ENCODE measurements around the gene GABRB1.

Gene GABRB1

DNA sequence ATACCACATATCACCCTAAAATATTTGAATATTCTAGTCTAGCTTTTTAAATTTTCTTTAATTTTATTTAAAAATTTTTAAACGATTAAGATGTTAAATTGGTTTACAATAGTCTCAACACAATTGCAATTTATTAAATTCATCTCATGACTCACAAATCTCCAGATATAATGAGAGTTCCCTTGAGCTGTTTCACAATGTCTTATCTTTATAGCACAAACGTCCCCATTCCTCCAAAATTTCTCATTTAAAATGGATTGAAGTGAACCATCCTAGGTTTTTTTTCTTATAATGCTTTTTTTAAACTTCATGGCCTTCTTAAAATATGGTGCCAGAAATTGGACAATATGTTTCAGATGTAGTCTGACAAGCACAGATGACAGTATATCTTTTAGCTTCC, 204.4 kb downstream of the GABRB1 start:
- Histone ChIP-seq H3K9me3 (ENCODE audit: control insufficient read depth, insufficient read depth, low read depth, low read length) (no peaks in the 10 kb centered on the region), H3K4me3 (ENCODE audit: low read depth, low read length) (no peak overlapping the region), H3K4me1 (ENCODE audit: control insufficient read depth, insufficient read depth, low read length) (no peaks in the 10 kb centered on the region), H3K27me3 (ENCODE audit: control insufficient read depth, insufficient read depth, low read length) (no peaks in the 10 kb centered on the region), H3K27ac (ENCODE audit: low read depth, low read length) (no peak overlapping the region), H3K9ac (ENCODE audit: low read length) (no peak overlapping the region), H3K36me3 (ENCODE audit: control insufficient read depth, insufficient read depth, low read length) (no peaks in the 10 kb centered on the region)

DNA sequence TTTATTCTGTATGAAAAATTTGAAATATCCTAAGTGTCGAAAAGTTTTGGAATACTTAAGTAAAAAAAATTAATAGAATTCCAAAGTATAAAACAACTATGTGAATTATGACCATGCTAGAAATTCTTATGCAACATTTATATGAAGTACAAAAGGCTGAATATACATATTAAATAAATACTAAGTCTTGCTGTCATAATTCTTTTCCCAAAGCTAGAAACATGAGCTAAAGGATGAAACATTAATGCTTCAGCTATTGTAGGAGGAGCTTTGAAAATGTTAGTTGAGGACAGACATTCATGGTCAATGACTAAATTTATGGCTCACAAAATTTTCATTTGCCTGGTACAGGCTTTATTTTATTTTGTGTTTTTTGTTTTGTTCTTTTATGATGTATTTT, 207.3 kb downstream of the GABRB1 start:
- Histone ChIP-seq H3K4me3 (ENCODE audit: low read depth, low read length) (no peak overlapping the region), H3K36me3 (ENCODE audit: control insufficient read depth, insufficient read depth, low read length) (no peaks in the 10 kb centered on the region)

DNA sequence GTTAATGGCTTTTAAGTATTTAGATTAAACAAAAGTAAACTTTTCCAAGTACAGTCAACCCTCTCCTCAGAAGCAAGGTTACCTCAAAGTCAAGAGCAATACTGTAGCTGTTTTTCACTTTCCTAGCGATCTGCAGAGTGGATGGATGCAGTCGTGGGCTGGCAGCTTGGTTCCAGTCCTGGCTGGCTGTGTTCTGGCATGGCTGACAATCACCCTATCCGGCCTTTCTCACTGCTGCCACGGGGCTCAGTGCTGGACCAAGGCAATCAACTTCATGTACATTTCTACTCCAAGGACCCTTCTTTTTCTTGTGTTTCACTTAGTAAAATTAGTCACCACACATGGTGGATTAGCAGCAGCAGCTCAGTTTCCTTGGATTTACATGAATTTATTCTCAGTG, 208.3 kb downstream of the GABRB1 start:
- Histone ChIP-seq H3K9me3 (ENCODE audit: control insufficient read depth, insufficient read depth, low read depth, low read length) (no peaks in the 10 kb centered on the region), H3K36me3 (ENCODE audit: control insufficient read depth, insufficient read depth, low read length) (no peaks in the 10 kb centered on the region), H3K27ac (ENCODE audit: low read depth, low read length) (no peak overlapping the region), H3K27me3 (ENCODE audit: control insufficient read depth, insufficient read depth, low read length) (no peaks in the 10 kb centered on the region), H3K4me3 (ENCODE audit: low read depth, low read length) (no peak overlapping the region), H3K9ac (ENCODE audit: low read length) (no peak overlapping the region), H3K4me1 (ENCODE audit: control insufficient read depth, insufficient read depth, low read length) (no peaks in the 10 kb centered on the region)

More for the DNA sequence above, 207.3 kb downstream of the GABRB1 start:
- Histone ChIP-seq H3K4me1 (ENCODE audit: control insufficient read depth, insufficient read depth, low read length) (no peaks in the 10 kb centered on the region), H3K9me3 (ENCODE audit: control insufficient read depth, insufficient read depth, low read depth, low read length) (no peaks in the 10 kb centered on the region), H3K27ac (ENCODE audit: low read depth, low read length) (no peak overlapping the region), H3K9ac (ENCODE audit: low read length) (no peak overlapping the region), H3K27me3 (ENCODE audit: control insufficient read depth, insufficient read depth, low read length) (no peaks in the 10 kb centered on the region)

DNA sequence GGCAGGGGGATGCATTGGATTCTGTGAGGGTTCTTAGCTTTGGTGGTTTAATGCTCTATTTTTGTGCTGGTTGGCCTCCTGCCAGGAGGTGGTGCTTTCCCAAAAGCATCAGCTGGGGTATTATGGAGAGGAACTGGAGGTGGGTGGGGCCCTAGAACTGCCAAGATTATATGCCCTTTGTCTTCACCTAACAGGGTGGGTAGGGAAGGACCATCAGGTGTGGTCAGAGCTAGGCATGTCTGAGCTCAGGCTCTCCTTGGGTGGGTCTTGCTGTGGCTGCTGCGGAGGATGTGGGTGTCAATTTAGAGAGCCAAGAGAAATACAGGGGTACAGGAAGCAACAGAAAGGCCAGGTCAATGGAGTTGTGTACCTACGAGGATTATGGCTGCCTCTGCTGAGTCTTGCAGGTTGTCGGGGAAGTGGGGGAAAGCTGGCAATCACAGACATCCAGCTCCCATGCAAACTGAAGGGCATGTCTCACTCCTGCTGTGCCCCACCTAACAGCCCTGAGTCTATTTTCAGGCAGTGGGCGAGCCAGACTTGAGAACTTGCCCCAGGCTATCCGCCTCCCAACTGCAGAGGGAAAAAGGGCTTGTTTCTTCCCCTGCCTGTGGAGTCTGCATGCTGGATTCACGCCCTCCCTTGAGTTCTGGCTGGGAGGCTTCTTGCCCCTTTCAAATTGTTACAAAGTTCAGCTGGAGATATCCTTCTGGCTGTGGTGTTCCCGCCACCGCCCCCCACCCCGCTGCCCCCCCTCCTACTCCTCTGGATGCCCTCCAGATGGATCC, 220.2 kb downstream of the GABRB1 start:
- Histone ChIP-seq H3K4me1 (ENCODE audit: control insufficient read depth, insufficient read depth, low read length) (peaks cover 5% of the 10 kb centered on the region; the same call in 1 of the 2 replicates), H3K36me3 (ENCODE audit: control insufficient read depth, insufficient read depth, low read length) (no peaks in the 10 kb centered on the region), H3K27me3 (ENCODE audit: control insufficient read depth, insufficient read depth, low read length) (no peaks in the 10 kb centered on the region), H3K9me3 (ENCODE audit: control insufficient read depth, insufficient read depth, low read depth, low read length) (no peaks in the 10 kb centered on the region), H3K27ac (ENCODE audit: low read depth, low read length) (no peak overlapping the region), H3K9ac (ENCODE audit: low read length) (no peak overlapping the region), H3K4me3 (ENCODE audit: low read depth, low read length) (no peak overlapping the region)

DNA sequence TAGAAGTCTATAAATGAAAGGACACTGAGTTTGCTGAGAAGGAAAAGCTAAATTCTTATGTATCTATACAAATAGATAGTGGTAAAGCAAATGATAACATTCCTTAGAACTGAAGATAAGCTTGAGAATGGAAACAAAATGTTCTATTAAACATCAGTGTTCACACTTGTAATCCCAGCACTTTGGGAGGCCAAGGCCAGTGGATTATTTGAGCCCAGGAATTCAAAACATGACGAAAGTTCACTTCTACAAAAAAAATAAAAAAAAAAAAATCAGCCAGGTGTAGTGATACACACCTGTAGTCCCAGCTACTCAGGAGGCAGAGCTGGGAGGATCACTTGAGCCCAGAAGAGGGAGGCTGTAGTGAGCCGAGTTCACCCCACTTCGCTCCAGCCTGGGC, 232.4 kb downstream of the GABRB1 start:
- H3K27me3 ChIP-seq (ENCODE audit: control insufficient read depth, insufficient read depth, low read length), result no peaks in the 10 kb centered on the region
- H3K9me3 ChIP-seq (ENCODE audit: control insufficient read depth, insufficient read depth, low read depth, low read length), result no peaks in the 10 kb centered on the region
- no peak overlapping the region for H3K4me3 ChIP-seq (ENCODE audit: low read depth, low read length)
- H3K27ac ChIP-seq (ENCODE audit: low read depth, low read length), result no peak overlapping the region
- H3K9ac ChIP-seq (ENCODE audit: low read length), result no peak overlapping the region
- H3K36me3 ChIP-seq (ENCODE audit: control insufficient read depth, insufficient read depth, low read length), result no peaks in the 10 kb centered on the region
- no peaks in the 10 kb centered on the region for H3K4me1 ChIP-seq (ENCODE audit: control insufficient read depth, insufficient read depth, low read length)

DNA sequence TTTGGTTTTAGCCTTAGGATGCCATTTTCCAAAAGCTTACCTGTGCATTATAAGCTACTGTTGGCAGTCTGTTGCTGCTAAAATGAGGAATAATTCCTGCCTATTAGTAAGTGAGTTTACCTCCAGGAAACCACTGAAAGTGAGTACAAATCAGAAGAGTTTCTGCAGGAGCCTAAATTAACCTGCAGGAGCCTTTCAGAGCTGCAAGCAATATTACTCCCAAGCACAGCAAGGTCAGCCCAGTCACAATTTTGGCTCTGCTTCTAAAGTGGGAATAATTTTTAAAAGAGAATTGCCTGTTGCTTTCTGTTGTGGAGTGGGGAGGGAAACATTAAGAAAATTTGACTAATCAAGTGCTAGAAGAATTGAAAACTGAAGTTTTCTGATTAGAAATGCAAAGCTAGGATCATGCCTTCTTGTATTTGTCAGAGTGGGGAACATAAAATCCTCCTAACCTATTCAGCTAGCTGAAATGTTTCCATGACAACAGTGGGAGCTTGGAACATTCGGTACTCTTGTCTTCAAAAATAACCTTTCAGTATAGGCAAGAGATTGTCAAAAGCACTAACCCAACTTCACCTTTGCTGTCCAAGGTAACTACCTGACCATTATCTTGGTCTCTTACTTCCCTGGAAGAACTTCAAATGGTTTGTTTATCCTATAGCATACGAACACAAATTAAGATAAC, 239.0 kb downstream of the GABRB1 start:
- Histone ChIP-seq H3K36me3 (ENCODE audit: control insufficient read depth, insufficient read depth, low read length) (no peaks in the 10 kb centered on the region), H3K27me3 (ENCODE audit: control insufficient read depth, insufficient read depth, low read length) (no peaks in the 10 kb centered on the region), H3K9me3 (ENCODE audit: control insufficient read depth, insufficient read depth, low read depth, low read length) (no peaks in the 10 kb centered on the region)

DNA sequence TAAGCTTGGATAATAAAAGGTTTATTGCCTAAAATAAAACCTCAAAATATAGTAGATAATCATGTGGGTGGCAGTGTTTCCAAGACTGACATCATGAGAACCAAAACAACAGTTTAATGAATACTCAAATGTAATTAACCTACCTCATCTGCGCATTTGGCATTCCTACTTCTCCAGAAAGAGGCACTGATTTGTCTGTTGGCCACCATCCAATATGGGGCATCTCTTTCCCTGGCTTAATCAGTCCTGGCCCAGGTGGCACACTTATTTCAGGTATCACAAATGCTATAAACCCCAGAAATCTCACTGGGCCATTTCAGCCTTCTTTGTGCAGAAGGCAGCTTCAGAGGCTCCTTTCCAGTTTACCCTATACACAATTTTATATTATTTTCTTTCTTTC, 239.9 kb downstream of the GABRB1 start:
- Histone ChIP-seq H3K4me3 (ENCODE audit: low read depth, low read length) (no peak overlapping the region), H3K4me1 (ENCODE audit: control insufficient read depth, insufficient read depth, low read length) (no peaks in the 10 kb centered on the region), H3K27me3 (ENCODE audit: control insufficient read depth, insufficient read depth, low read length) (no peaks in the 10 kb centered on the region), H3K27ac (ENCODE audit: low read depth, low read length) (no peak overlapping the region), H3K9me3 (ENCODE audit: control insufficient read depth, insufficient read depth, low read depth, low read length) (no peaks in the 10 kb centered on the region), H3K9ac (ENCODE audit: low read length) (no peak overlapping the region), H3K36me3 (ENCODE audit: control insufficient read depth, insufficient read depth, low read length) (no peaks in the 10 kb centered on the region)

More for the DNA sequence above, 239.0 kb downstream of the GABRB1 start:
- H3K4me1 ChIP-seq (ENCODE audit: control insufficient read depth, insufficient read depth, low read length), result no peaks in the 10 kb centered on the region
- H3K27ac ChIP-seq (ENCODE audit: low read depth, low read length), result no peak overlapping the region
- no peak overlapping the region for H3K9ac ChIP-seq (ENCODE audit: low read length)
- no peak overlapping the region for H3K4me3 ChIP-seq (ENCODE audit: low read depth, low read length)

DNA sequence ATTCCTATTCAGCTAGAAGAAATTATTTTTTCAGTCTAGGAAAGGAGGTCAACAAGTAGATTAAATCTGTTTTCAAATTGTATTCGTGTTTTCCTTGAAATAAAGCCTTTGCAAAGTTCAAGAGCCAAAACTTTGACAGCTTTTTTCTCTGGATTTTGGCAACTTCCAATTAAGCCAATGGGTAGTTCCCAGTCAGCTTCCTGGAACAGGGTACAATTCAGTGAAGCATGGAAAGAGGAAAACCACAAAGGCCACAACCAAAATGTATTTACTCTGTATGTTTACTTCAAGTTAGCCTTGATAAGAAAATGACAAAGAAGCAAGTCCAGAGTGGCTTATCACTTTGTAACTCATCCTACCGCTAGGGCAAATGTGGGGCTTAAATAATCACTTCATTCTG, 243.5 kb downstream of the GABRB1 start:
- Histone ChIP-seq H3K36me3 (ENCODE audit: control insufficient read depth, insufficient read depth, low read length) (no peaks in the 10 kb centered on the region), H3K27ac (ENCODE audit: low read depth, low read length) (no peak overlapping the region), H3K9me3 (ENCODE audit: control insufficient read depth, insufficient read depth, low read depth, low read length) (no peaks in the 10 kb centered on the region), H3K4me3 (ENCODE audit: low read depth, low read length) (no peak overlapping the region), H3K9ac (ENCODE audit: low read length) (no peak overlapping the region), H3K4me1 (ENCODE audit: control insufficient read depth, insufficient read depth, low read length) (no peaks in the 10 kb centered on the region), H3K27me3 (ENCODE audit: control insufficient read depth, insufficient read depth, low read length) (no peaks in the 10 kb centered on the region)

DNA sequence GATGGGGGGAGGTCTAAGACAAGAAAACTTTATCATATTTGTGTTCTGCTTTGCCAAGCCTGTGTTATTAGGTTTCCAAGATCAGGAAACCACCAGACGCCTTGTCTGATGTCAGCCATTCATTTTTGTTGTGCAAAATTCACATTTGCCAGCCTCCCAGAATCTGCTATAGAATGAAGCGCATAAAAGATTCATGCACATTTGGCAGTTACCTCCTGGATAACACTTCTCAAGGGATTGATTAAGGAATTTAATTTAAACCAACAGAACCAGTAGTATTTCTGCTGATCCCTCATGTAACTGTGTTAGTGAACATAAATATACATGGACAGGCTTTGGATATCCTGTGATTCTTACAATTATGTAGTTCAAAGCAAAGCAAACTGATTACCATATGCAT, 244.2 kb downstream of the GABRB1 start:
- Histone ChIP-seq H3K9me3 (ENCODE audit: control insufficient read depth, insufficient read depth, low read depth, low read length) (no peaks in the 10 kb centered on the region), H3K9ac (ENCODE audit: low read length) (no peak overlapping the region), H3K27me3 (ENCODE audit: control insufficient read depth, insufficient read depth, low read length) (no peaks in the 10 kb centered on the region), H3K27ac (ENCODE audit: low read depth, low read length) (no peak overlapping the region), H3K36me3 (ENCODE audit: control insufficient read depth, insufficient read depth, low read length) (no peaks in the 10 kb centered on the region), H3K4me1 (ENCODE audit: control insufficient read depth, insufficient read depth, low read length) (no peaks in the 10 kb centered on the region), H3K4me3 (ENCODE audit: low read depth, low read length) (no peak overlapping the region)

DNA sequence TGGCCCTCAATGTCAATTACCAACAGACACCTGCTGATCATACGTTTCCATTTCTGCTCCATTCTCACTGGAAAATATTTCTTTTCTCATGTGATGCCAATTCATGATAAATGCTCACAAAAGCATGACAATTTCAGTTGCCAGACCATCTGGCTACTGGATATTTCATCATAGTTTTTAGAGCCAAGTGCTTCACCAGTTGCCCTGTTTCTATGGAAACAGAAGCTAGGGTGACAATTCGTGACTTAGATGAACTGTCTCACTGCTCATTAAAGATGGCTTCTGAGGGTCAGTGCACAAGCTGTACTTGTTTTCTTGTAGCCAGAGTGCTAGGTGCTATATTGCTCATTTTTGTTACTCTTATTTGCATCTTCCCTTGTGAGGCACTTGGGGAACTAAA, 247.3 kb downstream of the GABRB1 start:
- no peak overlapping the region for H3K9ac ChIP-seq (ENCODE audit: low read length)
- H3K27me3 ChIP-seq (ENCODE audit: control insufficient read depth, insufficient read depth, low read length), result no peaks in the 10 kb centered on the region
- no peaks in the 10 kb centered on the region for H3K36me3 ChIP-seq (ENCODE audit: control insufficient read depth, insufficient read depth, low read length)
- H3K27ac ChIP-seq (ENCODE audit: low read depth, low read length), result no peak overlapping the region
- no peaks in the 10 kb centered on the region for H3K9me3 ChIP-seq (ENCODE audit: control insufficient read depth, insufficient read depth, low read depth, low read length)
- no peaks in the 10 kb centered on the region for H3K4me1 ChIP-seq (ENCODE audit: control insufficient read depth, insufficient read depth, low read length)
- no peak overlapping the region for H3K4me3 ChIP-seq (ENCODE audit: low read depth, low read length)

DNA sequence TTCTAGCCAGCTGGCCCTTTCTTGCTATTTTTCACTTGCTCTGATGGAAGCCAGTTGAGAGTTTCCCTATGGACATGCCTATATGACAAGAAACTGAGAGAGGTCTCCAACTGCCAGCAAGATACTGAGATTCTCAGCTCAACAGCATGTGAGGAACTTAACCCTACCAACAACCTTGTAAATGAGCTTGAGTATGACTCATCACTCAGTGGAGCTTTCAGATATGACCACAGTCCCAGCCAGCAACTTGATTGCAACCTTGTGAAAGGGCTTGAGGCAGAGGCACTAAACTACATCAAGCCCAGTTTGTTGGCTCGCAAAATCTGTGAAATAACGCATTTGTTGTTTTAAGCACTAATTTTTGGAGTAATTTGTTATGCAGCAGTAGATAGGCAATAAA, 256.4 kb downstream of the GABRB1 start:
- Histone ChIP-seq H3K36me3 (ENCODE audit: control insufficient read depth, insufficient read depth, low read length) (no peaks in the 10 kb centered on the region), H3K4me3 (ENCODE audit: low read depth, low read length) (no peak overlapping the region), H3K4me1 (ENCODE audit: control insufficient read depth, insufficient read depth, low read length) (peaks cover 5% of the 10 kb centered on the region; the same call in 1 of the 2 replicates), H3K27me3 (ENCODE audit: control insufficient read depth, insufficient read depth, low read length) (no peaks in the 10 kb centered on the region), H3K9me3 (ENCODE audit: control insufficient read depth, insufficient read depth, low read depth, low read length) (peaks cover 9% of the 10 kb centered on the region), H3K9ac (ENCODE audit: low read length) (no peak overlapping the region), H3K27ac (ENCODE audit: low read depth, low read length) (no peak overlapping the region)
